Measurements from ENCODE around the gene OR5B3.
"Not testable (repeated sequence)": the region's sequence is repeated elsewhere in the genome, so short reads cannot be mapped to it uniquely, and the experiment has no call there.

The OR5B3 gene

DNA sequence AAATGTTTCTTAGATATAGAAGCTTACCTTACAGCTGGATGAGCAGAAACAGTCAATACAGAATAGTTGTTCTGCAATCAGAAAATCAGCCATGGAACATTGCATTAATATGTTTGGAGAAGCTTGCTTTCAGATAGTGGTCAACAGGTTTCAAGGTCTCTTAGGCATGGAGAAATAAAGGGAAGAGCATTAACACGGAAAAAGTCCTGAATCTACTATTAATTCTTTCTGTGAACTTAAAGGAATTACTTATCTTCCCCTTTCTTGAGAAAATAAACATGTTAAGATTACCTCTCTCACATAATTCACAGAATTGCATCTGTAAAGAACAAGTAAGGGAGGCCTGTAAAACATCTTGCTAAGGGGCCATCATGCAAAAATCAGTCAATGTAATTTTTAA lies at the start of gene OR5B3:
TSS of gene OR5B3 (minus strand) at position 101 of the 400 bp plus-strand sequence. CDS start 3,465 bp downstream, outside the sequence.
- no peak for DNase-seq

DNA sequence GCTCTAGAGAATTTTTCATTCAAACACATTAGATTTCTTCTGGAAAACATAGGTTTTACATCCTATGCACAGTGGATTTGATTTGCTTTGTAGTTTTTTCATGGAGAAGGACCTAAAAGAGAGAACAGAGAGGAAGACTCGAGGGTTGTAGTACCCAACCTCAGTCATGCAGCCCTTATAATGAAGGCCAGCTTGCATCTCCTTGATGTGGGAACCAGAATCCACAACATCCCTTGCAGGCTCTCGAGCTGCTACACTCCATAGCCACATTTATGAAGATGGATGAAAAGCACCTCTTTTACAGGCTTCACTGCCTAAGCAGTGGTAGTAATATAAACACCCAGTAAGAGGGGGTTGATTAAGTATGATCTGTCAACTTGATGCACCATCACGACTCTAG lies 44.9 kb upstream of the OR5B3 start:
- DNase-seq, result no peak

DNA sequence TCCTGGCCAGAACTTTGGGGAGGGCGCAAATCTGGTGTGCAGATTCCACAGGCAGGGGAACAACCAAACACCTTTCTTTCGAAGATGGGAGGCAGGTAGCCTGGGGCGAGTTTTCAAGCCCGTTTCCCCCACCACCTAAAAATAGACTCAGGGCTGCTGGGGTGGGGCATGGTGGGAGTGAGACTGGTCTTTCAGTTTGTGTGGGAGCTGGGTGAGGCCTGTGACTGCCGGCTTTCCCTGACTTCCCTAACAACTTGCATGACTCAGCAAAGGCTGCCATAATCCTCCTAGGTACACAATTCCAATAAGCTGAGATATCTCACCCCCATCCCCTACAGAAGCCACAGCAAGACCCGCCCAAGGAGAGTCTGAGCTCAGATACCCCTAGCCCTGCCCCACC lies 39.6 kb upstream of the OR5B3 start:
- no peak for DNase-seq

DNA sequence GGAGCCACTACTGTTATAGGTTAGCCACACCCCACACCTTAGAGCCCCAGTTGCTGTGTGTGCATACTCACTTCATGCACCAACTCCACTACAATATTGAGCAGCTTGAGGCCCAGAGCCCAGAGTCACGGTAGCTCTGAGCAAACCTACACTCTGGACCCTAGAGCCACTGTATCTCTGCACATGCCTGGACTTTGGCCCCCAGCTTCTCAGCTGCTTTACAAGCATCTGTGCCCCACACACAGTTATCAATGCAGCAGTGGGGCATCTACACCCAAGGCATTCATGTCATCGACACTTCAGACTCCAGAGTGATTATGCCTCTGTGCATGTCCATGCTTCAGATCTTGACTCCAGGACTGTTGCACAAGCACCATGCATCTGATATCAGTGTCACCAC lies 37.6 kb upstream of the OR5B3 start:
- DNase-seq, result no peak

- no peak for DNase-seq
Measured at GRCh38 chr11:58442136-58442535, 35.5 kb upstream of the OR5B3 start, which contains the start of gene OR5B12. Gene OR5B12, minus strand, starts transcription at chr11:58442236. Its CDS starts 2,085 bp downstream, at chr11:58440151.

GRCh38 chr11:58438486-58438885 lies 31.8 kb upstream of the OR5B3 start:
- no peak for DNase-seq

DNA sequence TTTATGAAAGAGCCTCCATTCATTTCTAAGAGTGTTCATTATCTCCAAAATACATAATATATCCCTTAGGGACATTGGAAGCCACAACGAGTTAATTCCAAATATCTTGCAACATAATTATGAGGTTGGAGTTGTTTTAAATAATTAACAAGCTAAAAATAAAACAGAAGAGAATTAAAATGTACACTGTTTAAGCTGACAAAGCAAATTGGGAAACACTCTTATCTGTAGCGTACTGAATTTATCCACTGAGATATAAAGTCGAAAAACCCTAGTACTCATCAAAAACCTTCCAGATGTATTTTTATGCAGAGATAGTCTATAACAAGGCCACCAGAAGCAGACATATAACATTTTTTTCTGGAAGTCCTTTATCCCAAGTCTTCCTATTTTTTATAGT lies 27.5 kb upstream of the OR5B3 start:
- DNase-seq, result no peak

DNA sequence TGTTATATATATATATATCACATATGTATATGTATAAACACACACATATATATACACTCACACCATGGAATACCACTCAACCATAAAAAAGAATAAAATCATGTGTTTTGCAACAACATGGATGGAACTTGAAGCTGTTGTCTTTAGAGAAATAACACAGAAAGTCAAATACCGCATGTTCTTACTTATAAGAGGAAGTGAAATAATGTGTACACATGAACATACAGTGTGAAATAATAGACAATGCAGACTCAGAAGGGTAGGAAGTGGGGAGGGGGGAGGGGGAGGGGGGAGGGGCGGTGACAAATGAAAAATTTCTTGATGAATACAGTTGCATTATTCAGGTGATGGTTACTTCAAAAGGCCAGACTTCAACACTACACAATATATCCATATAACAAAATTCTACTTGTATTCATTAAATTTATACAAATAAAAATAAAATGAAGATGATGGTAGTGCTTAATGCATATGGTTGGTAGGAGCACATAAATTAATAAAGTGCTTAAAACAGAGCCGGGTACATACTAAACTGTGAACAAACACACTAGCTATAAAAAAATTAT lies 27.0 kb upstream of the OR5B3 start:
- DNase-seq, result no peak

DNA sequence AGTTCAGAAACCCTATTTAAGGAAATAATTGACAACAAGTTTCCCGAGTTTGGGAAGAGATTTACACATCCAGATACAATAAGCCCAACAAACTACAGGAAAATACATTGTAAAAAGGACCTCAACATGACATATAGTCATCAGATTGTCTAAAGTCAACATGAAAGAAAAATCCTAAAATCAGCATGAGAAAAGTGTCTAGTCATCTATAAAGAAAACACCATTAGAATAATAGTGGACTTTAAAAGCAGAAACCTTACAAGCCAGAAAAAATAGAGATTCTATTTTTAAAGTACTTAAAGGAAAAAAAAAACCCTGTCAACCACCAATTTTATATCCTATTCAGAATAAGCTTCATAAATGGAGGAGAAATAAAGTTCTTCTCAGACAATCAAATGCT lies 22.6 kb upstream of the OR5B3 start:
- DNase-seq, result no peak

GRCh38 chr11:58428021-58428420 lies 21.3 kb upstream of the OR5B3 start, which contains the start of gene OR5B2:
Gene OR5B2, minus strand, starts transcription at chr11:58428121. Its CDS starts 4,860 bp downstream, at chr11:58423261.
- no peak for DNase-seq

- DNase-seq, result not testable (repeated sequence)
Measured at GRCh38 chr11:58399622-58400021, 7.1 kb downstream of the OR5B3 start.

DNA sequence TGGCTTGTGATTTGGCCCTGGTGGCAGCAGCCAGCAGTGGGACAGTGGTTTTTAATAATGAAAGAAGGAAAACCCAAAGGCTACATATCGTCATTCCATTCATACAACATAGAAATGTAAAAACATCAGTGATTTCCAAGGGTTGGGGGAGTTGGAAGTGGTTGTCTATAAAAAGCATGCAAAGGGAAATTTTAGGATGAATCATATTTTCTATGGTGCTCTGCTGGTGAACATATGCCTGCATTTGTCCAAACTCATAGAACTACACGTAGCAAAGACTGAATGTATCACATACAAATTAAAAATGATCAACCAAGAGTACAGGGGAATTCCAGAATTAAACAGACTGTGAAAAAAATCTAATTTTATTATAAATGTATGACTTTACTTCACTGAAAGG lies 11.1 kb downstream of the OR5B3 start:
- DNase-seq, result no peak

DNA sequence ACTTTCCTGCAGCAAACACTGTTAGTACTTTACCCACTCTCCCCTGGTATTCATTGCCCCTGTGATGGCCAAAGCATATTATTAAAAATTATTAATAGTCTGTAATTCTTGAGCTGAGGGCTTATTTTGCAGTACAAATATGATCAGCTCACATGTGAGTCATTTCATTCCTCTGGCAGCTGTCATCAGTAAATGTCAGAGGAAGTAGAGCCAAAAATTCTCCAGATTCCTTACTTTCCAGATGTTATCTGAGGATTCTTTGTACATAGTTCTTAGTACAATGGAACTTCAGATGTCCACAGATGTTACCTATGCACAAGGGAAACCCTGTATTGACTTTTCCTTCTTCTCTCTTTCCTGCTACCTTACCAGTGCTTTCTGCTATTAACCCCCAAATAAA lies 12.5 kb downstream of the OR5B3 start:
- DNase-seq, result no peak

DNA sequence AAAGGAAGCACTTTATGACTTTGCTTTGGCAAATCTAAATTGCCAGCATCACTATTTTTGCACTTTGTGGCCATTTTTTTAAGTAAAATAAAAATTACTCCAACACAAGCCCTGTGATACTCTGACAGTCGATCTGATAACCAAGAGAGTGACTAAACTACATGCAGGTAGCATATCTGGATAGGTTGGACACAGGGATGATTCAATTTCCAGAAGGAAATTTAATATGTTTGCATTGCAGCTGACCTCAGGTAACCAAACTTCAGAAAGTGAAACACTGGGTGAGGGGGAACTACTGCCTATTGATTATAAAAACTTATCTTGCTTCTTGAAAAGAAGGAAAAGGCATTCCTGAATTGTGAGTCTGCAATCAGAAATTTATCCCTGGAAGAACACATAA lies 13.9 kb downstream of the OR5B3 start:
- DNase-seq, result no peak

DNA sequence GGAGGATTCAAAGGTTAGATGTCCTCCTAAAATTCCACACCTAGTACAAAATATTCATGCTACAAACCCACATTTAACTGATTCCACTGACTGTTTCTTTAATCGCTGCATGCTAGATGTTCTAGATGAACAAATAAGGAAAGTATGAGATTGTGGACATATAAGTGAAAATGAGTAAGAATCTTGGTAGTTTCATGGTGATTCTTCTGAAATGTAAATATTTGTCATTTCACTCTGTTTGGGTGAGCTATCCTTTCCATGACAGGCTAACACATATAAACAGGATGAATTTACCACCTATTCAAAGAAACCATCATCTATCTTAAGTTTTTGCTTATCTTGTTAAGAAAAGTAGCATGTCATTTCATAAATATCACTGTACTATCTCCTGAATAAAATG lies 14.8 kb downstream of the OR5B3 start:
- no peak for DNase-seq

GRCh38 chr11:58390551-58391063 lies 16.1 kb downstream of the OR5B3 start:
- DNase-seq, result no peak

- DNase-seq, result no peak
Measured at GRCh38 chr11:58358969-58359368, 47.7 kb downstream of the OR5B3 start, which contains the start of gene OR5B17. Gene OR5B17, minus strand, starts transcription at chr11:58359069. Its CDS starts 0 bp downstream, at chr11:58359069.

DNA sequence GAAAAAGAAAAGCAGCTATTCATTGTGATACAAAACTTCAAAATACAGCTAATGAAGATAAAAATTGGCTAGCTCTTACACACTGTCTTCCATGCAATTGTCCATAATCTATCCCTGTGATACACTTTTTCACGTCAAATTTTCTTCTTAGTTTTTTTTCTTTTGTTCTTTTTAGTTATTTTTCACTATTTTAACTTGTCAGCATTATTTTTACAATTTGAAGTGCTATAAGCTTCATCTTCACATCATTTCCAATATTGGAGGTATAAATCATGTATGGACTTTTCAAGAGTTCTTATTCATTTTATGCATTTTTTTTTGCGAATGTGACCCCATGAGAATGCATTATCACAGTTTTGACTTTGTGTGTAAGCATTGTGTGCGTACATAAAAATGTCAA lies 51.9 kb downstream of the OR5B3 start:
- no peak for DNase-seq

Measured in NCI-H187 treated with DMSO at 0.1 percent for 48 hours (cell line).